Measurements from ENCODE around the gene VILL. TPM values are rescaled to one million over a fixed set of nuclear protein-coding genes. Genes with fewer than 3 reads are reported as not detected.

Gene VILL
- polyA plus RNA-seq, 2 donors = 4.9 to 16.7 TPM

DNA sequence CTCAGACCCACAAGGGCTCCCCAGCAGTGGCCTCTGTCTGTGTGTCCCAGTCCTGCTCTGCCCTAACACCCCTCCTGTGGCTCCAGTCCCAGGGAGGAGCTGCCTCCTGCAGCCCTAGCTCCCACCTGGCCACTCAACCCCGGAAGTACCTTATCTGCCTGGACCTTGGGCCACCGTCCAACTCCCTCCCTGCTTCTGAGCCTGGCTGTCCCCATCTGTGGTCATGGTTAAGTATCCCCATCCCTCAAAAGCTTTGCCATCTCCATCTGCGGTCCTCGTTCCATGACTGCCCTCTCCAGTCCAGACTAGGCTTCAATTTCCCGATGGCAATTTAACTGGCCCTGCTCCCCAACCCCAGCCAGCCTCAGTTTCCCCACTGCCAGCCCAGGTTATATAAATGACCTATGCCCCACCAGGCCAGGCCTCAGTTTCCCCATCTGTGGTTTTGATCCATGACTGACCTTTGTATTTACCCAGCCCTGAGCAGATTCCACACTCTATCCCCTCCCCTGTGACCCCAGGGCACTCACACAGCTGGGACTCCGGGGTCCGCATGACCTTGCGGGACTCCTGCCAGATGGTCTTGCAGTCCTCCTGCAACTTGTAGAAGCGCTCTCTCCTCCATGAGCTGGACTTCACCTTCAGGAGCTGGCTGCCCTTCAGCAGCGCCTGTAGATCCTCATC, 29.2 kb downstream of the VILL start:
- Histone ChIP-seq H3K27me3 (ENCODE audit: control insufficient read depth in 1 of 2, insufficient read depth in 2 of 2, low read length in 2 of 2) (no peaks in the 10 kb centered on the region), H3K36me3 (ENCODE audit: control insufficient read depth in 2 of 2, insufficient read depth in 2 of 2, low read length in 1 of 2) (peaks cover 19 to 40% of the 10 kb centered on the region in 2 donors), H3K4me1 (ENCODE audit: control insufficient read depth in 2 of 2, insufficient read depth in 2 of 2, low read length in 1 of 2) (peaks cover 0 to 7% of the 10 kb centered on the region in 2 donors), H3K27ac (ENCODE audit: low read depth in 2 of 2, low read length in 1 of 2) (no peak overlapping the region), H3K9me3 (ENCODE audit: control insufficient read depth in 2 of 2, insufficient read depth in 1 of 2, low read depth in 1 of 2, low read length in 1 of 2) (peaks cover 0 to 10% of the 10 kb centered on the region in 2 donors), H3K4me3 (ENCODE audit: low read depth in 1 of 2, low read length in 2 of 2) (no peak overlapping the region)
- WGBS, 2 donors = 81 to 91% methylated on average over 10 of the region's 10 CpGs

DNA sequence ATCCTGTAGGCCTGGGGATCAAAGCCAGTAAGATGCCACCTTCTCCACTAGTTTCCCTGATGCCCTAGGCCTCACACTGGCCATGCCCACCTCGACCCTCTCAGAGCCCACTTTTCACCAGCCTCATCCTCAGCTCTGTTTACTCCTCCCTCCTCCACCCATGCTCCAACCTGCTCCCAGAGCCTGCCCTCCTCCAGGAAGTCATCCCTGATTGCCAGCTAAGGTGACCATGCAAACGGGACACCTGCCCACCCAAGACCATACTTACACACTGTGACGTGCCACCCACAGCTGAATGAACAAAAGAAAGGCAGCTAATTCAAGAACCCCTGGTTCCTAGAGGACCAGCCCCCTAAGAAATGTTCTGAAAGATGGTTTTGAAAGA, 29.7 kb downstream of the VILL start:
- H3K27me3 ChIP-seq (ENCODE audit: control insufficient read depth in 1 of 2, insufficient read depth in 2 of 2, low read length in 2 of 2) = no peaks in the 10 kb centered on the region
- H3K4me3 ChIP-seq (ENCODE audit: low read depth in 1 of 2, low read length in 2 of 2) = no peak overlapping the region
- no peak overlapping the region for H3K27ac ChIP-seq (ENCODE audit: low read depth in 2 of 2, low read length in 1 of 2)
- H3K4me1 ChIP-seq (ENCODE audit: control insufficient read depth in 2 of 2, insufficient read depth in 2 of 2, low read length in 1 of 2) = peaks cover 0 to 7% of the 10 kb centered on the region in 2 donors
- WGBS, 2 donors = 73 to 80% methylated on average over 3 of the region's 3 CpGs
- peaks cover 0 to 10% of the 10 kb centered on the region in 2 donors for H3K9me3 ChIP-seq (ENCODE audit: control insufficient read depth in 2 of 2, insufficient read depth in 1 of 2, low read depth in 1 of 2, low read length in 1 of 2)
- H3K36me3 ChIP-seq (ENCODE audit: control insufficient read depth in 2 of 2, insufficient read depth in 2 of 2, low read length in 1 of 2) = peaks cover 16 to 36% of the 10 kb centered on the region in 2 donors

DNA sequence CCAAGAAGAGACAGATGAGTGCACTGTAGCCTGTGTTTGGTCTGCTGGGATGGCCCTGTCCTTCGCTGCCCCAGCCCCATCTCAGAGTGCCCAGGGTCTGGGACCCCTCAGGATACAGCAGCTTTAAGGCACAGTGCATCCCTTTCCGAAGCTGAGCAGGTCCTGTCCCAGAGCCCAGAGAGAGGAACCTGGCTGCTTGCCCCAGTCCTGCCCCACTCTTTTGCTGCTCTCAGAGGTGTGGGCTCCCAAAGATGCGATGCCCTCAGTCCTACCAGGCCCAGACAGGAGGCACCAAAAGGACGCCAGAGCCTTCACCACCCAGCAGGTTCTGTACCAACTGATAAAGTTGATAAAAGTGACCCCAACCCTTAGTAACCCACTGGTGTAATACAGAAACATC, 30.6 kb downstream of the VILL start:
- H3K4me1 ChIP-seq (ENCODE audit: control insufficient read depth in 2 of 2, insufficient read depth in 2 of 2, low read length in 1 of 2) = peaks cover 0 to 7% of the 10 kb centered on the region in 2 donors
- no peak overlapping the region for H3K4me3 ChIP-seq (ENCODE audit: low read depth in 1 of 2, low read length in 2 of 2)
- WGBS, 2 donors = 92 to 95% methylated on average over 4 of the region's 4 CpGs
- peaks cover 9 to 29% of the 10 kb centered on the region in 2 donors for H3K36me3 ChIP-seq (ENCODE audit: control insufficient read depth in 2 of 2, insufficient read depth in 2 of 2, low read length in 1 of 2)
- peaks cover 0 to 5% of the 10 kb centered on the region in 2 donors for H3K9me3 ChIP-seq (ENCODE audit: control insufficient read depth in 2 of 2, insufficient read depth in 1 of 2, low read depth in 1 of 2, low read length in 1 of 2)
- H3K27me3 ChIP-seq (ENCODE audit: control insufficient read depth in 1 of 2, insufficient read depth in 2 of 2, low read length in 2 of 2) = no peaks in the 10 kb centered on the region
- no peak overlapping the region for H3K27ac ChIP-seq (ENCODE audit: low read depth in 2 of 2, low read length in 1 of 2)

DNA sequence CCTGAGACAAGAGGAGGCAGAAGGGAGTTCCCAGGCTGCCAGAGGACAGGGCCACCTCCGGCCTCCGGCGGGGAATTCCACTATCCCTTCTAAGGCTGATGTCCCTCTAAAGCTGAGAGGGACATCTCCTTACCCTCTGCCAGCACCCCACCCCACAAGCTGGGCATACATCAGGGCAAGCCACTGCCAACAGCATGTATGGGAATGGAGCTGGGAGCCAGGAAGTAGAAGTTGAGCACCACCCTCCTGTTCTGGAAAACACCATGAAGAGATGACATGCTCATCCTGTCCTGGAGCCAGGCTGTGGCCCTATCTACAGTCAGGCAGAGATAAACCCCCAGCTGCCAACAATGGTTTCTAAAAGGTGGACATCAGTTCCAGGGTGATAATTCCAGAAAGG, 31.7 kb downstream of the VILL start:
- peaks cover 8 to 20% of the 10 kb centered on the region in 2 donors for H3K36me3 ChIP-seq (ENCODE audit: control insufficient read depth in 2 of 2, insufficient read depth in 2 of 2, low read length in 1 of 2)
- H3K27ac ChIP-seq (ENCODE audit: low read depth in 2 of 2, low read length in 1 of 2) = peak overlapping the region in 1 of 2 donors; percentile 1
- peaks cover 0 to 7% of the 10 kb centered on the region in 2 donors for H3K4me1 ChIP-seq (ENCODE audit: control insufficient read depth in 2 of 2, insufficient read depth in 2 of 2, low read length in 1 of 2)
- no peak overlapping the region for H3K4me3 ChIP-seq (ENCODE audit: low read depth in 1 of 2, low read length in 2 of 2)
- H3K27me3 ChIP-seq (ENCODE audit: control insufficient read depth in 1 of 2, insufficient read depth in 2 of 2, low read length in 2 of 2) = no peaks in the 10 kb centered on the region
- no peaks in the 10 kb centered on the region for H3K9me3 ChIP-seq (ENCODE audit: control insufficient read depth in 2 of 2, insufficient read depth in 1 of 2, low read depth in 1 of 2, low read length in 1 of 2)
- WGBS, 2 donors = 67 to 68% methylated on average over 3 of the region's 3 CpGs

DNA sequence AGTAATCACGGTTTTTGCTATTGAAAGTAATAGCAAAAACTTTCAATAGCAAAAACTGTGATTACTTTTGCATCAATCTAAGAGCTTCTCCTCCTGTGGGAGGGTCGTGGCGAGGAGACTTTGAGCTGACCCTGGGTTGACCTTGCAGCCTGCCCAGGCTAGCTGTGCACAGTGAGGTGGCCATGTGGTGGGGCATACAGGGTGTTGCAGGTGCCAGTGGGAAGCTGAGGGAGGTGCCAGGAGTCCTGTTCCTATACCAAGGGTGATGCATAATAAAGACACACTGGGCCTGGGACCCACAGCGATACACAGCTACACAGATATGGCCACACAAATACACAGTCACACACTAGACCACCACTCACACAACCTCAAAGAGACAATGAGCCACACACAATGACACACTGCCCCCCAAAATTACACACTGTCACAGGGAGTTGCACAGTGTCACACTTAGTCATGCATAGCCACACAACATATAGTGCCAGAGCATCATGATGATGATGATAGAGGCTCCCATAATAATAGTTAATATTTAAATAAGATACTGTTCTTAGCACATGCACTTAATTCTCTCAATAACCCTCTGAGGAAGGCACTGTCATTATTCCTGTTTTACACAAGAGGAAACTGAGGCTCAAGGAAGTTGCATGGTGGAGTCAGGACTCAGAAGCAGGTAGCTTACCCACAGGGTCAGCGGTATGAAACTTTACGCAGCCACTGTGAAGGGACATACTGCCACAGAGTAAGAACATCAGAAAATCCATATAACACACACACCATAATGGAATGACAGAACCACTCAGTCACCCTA, 32.5 kb downstream of the VILL start:
- WGBS, 2 donors = 81 to 82% methylated on average over 6 of the region's 6 CpGs
- no peak overlapping the region for H3K4me3 ChIP-seq (ENCODE audit: low read depth in 1 of 2, low read length in 2 of 2)
- H3K4me1 ChIP-seq (ENCODE audit: control insufficient read depth in 2 of 2, insufficient read depth in 2 of 2, low read length in 1 of 2) = peaks cover 3 to 7% of the 10 kb centered on the region in 2 donors

DNA sequence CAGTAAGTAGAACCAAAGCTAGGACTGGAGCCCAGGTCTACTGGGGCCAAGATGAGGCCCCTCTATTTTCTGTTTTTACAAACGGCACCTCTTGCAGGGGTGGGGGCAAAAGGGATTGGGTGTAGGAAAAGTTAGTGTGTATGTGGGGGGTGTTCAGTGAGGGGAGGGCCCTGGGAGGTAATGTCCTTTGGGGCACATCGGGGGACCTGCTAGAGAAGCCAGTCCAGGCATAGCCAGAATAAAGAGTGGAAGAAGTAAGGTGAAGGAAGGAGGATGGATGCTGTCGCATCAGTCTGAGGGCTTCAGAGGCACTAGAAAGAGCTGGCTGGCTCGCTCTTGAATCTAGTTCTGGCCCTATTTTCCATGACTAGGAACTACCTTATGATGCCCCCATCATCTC, 36.3 kb downstream of the VILL start:
- no peaks in the 10 kb centered on the region for H3K9me3 ChIP-seq (ENCODE audit: control insufficient read depth in 2 of 2, insufficient read depth in 1 of 2, low read depth in 1 of 2, low read length in 1 of 2)
- 75 to 83% methylated on average over 4 of the region's 4 CpGs for WGBS, 2 donors

More for the DNA sequence above, 32.5 kb downstream of the VILL start:
- no peak overlapping the region for H3K27ac ChIP-seq (ENCODE audit: low read depth in 2 of 2, low read length in 1 of 2)
- H3K27me3 ChIP-seq (ENCODE audit: control insufficient read depth in 1 of 2, insufficient read depth in 2 of 2, low read length in 2 of 2) = no peaks in the 10 kb centered on the region
- peaks cover 2 to 15% of the 10 kb centered on the region in 2 donors for H3K36me3 ChIP-seq (ENCODE audit: control insufficient read depth in 2 of 2, insufficient read depth in 2 of 2, low read length in 1 of 2)
- H3K9me3 ChIP-seq (ENCODE audit: control insufficient read depth in 2 of 2, insufficient read depth in 1 of 2, low read depth in 1 of 2, low read length in 1 of 2) = no peaks in the 10 kb centered on the region

DNA sequence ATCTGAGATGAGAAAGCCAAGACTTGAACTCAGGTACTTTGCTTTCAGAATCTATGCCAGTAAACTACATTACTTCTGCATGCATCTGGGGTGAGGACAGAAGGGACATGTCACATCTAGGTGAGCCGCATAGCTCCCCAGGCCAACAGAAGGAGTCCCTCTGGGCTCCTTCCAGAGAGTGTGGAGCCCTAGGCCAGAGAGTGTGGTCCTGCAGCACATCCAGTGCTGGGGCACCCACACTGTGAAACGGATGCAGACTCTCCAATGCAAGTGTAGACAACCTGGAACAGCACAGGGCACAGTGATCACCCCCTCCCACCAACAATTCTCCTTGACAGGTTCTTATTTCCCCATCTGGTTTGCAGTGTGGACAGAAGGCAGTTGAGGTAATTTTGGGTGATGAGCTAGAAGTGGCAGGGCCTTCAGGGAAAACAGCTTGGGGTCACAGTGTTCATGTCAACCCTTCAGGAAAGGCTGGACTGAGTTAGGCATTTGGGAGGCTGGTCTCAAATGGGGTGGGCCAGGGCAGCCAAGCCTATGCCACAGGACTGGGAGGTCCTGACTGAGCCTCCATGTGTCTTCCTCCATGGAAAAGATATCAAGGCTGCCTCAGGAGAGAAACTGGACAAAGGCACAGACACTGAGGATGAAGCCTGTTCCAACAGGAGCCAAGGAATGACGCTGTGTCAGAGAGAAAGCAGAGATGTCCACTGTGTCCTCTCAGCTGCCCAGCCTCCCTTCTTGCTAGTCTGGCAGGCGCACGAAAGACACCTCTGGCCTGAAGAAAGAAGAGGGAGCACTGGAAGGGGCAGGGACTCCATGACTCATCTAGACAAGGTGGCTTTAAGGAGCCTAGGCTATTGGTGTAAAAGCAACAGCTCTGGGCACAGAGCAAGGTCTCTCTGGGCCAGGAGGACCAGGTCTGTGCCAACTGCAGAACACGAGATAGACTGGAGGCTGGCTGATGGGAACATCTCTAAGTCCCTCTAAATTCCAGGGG, 37.2 kb downstream of the VILL start:
- H3K36me3 ChIP-seq (ENCODE audit: control insufficient read depth in 2 of 2, insufficient read depth in 2 of 2, low read length in 1 of 2) = no peaks in the 10 kb centered on the region
- H3K27me3 ChIP-seq (ENCODE audit: control insufficient read depth in 1 of 2, insufficient read depth in 2 of 2, low read length in 2 of 2) = no peaks in the 10 kb centered on the region
- H3K4me1 ChIP-seq (ENCODE audit: control insufficient read depth in 2 of 2, insufficient read depth in 2 of 2, low read length in 1 of 2) = peaks cover 15 to 24% of the 10 kb centered on the region in 2 donors
- H3K4me3 ChIP-seq (ENCODE audit: low read depth in 1 of 2, low read length in 2 of 2) = peak overlapping the region in 1 of 2 donors; percentile 65
- 75 to 89% methylated on average over 6 of the region's 6 CpGs for WGBS, 2 donors
- H3K9me3 ChIP-seq (ENCODE audit: control insufficient read depth in 2 of 2, insufficient read depth in 1 of 2, low read depth in 1 of 2, low read length in 1 of 2) = no peaks in the 10 kb centered on the region
- H3K27ac ChIP-seq (ENCODE audit: low read depth in 2 of 2, low read length in 1 of 2) = peak overlapping the region; percentile 88 to 99

More for the DNA sequence above, 36.3 kb downstream of the VILL start:
- H3K4me1 ChIP-seq (ENCODE audit: control insufficient read depth in 2 of 2, insufficient read depth in 2 of 2, low read length in 1 of 2) = peaks cover 15 to 22% of the 10 kb centered on the region in 2 donors
- H3K27ac ChIP-seq (ENCODE audit: low read depth in 2 of 2, low read length in 1 of 2) = no peak overlapping the region
- H3K4me3 ChIP-seq (ENCODE audit: low read depth in 1 of 2, low read length in 2 of 2) = no peak overlapping the region
- no peaks in the 10 kb centered on the region for H3K27me3 ChIP-seq (ENCODE audit: control insufficient read depth in 1 of 2, insufficient read depth in 2 of 2, low read length in 2 of 2)
- no peaks in the 10 kb centered on the region for H3K36me3 ChIP-seq (ENCODE audit: control insufficient read depth in 2 of 2, insufficient read depth in 2 of 2, low read length in 1 of 2)

DNA sequence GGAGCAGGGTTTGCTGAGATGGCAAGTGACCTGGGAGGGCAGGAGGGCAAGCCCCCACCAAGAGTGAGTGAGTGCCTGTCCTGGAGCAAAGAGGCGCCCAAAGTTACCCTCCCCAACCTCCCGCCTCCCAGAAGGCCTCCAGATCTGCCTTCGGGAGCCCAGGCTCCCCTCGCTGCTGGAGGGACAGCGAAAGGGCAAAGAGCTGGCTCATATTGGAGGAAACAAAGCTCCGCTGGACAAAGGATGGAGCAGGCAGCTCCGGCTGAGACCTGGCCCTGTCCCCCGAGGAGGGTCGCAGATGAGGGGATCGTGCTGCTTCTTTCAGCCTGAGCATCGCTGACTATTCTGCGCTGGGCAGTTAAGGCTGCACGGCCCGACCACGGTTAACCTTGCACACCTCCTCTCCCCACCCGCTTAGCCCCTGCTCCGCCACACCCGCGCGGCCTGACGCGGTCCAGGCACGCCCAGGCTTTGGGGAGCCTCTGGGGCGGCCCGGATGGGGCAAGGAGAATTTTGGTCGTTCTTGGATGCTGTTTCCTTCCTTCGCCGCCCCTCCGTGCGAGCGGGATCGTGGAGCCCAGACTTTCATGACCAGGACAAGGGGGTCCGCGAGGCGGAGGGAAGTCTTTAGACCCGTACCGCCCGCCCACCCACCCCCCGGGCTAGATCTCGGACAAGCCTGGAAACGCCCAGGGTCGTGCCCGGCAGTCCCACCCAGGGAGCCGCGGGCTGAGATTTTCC, 38.2 kb downstream of the VILL start:
- Histone ChIP-seq H3K4me3 (ENCODE audit: low read depth in 1 of 2, low read length in 2 of 2) (peak overlapping the region; percentile 61 to 65), H3K27ac (ENCODE audit: low read depth in 2 of 2, low read length in 1 of 2) (peak overlapping the region; percentile 88 to 99), H3K27me3 (ENCODE audit: control insufficient read depth in 1 of 2, insufficient read depth in 2 of 2, low read length in 2 of 2) (no peaks in the 10 kb centered on the region), H3K4me1 (ENCODE audit: control insufficient read depth in 2 of 2, insufficient read depth in 2 of 2, low read length in 1 of 2) (peaks cover 15 to 23% of the 10 kb centered on the region in 2 donors), H3K9me3 (ENCODE audit: control insufficient read depth in 2 of 2, insufficient read depth in 1 of 2, low read depth in 1 of 2, low read length in 1 of 2) (no peaks in the 10 kb centered on the region), H3K36me3 (ENCODE audit: control insufficient read depth in 2 of 2, insufficient read depth in 2 of 2, low read length in 1 of 2) (no peaks in the 10 kb centered on the region)
- WGBS, 2 donors = 15 to 22% methylated on average over 45 of the region's 45 CpGs

Data from esophagus (tissue), 2 donors.